Sigmoid colon (tissue), 7 donors: Measurements from ENCODE around the gene HSD17B11. TPM values are rescaled to one million over a fixed set of nuclear protein-coding genes. Genes with fewer than 3 reads are reported as not detected.

Experiments
- DNase-seq: peaks from one replicate; pipeline ENCODE4 v3.0.0-alpha.2; 2019
- H3K27ac ChIP-seq, 4 donors: fragments of 200-600 bp; sonication (generic); one replicate each; pipeline ENCODE4 v1.5.1; 2016 to 2019; ENCODE audit warnings: mild to moderate bottlenecking in 1 of 4
- H3K27me3 ChIP-seq, 3 donors: fragments of 200-600 bp; sonication (generic); one replicate each; pipeline ENCODE4 v1.5.1; 2019; ENCODE audit warnings: mild to moderate bottlenecking in 1 of 3
- H3K36me3 ChIP-seq, 4 donors: fragments of 200-600 bp; sonication (generic); one replicate each; pipeline ENCODE4 v1.5.1; 2016 to 2019
- H3K4me1 ChIP-seq, 4 donors: fragments of 200-600 bp; sonication (generic); one replicate each; pipeline ENCODE4 v1.5.1; 2017 to 2019
- H3K4me3 ChIP-seq, 4 donors: fragments of 200-600 bp; sonication (generic); one replicate each; pipeline ENCODE4 v1.5.1; 2017 to 2019; ENCODE audit warnings: mild to moderate bottlenecking in 2 of 4, moderate library complexity in 1 of 4
- H3K9me3 ChIP-seq, 4 donors: fragments of 200-600 bp in 3 of 4; sonication (generic) in 3 of 4; one replicate each; pipeline versions ENCODE4 v1.5.1 to v1.6.1; 2013 to 2019
- EP300 ChIP-seq, 4 donors: sonication (generic); formaldehyde crosslinking; IDR thresholded peaks; one replicate each; pipeline ENCODE4 v1.6.1; 2017; ENCODE audit warnings: antibody characterized with exemption in 4 of 4
- POLR2A ChIP-seq, 2 donors: fragments of 450-650 bp; IDR thresholded peaks; one replicate each; pipeline ENCODE4 v1.6.1; 2016; ENCODE audit warnings: antibody characterized with exemption in 2 of 2, mild to moderate bottlenecking in 2 of 2, moderate library complexity in 2 of 2
- POLR2AphosphoS5 ChIP-seq, 4 donors: sonication (generic); formaldehyde crosslinking; IDR thresholded peaks; one replicate each; pipeline ENCODE4 v1.6.1; 2017; ENCODE audit warnings: antibody characterized with exemption in 4 of 4
- WGBS, 2 donors: extraction: QIAGEN DNeasy Blood & Tissue Kit; methylation state at CpG; one replicate each; pipeline ENCODE4 v1.1.7; 2013; 5-methylcytosine and 5-hydroxymethylcytosine counted together
- intact Hi-C: fragments of 100-400 bp; cut with DNase I; formaldehyde crosslinking; loops from one replicate; pipeline ENCODE4 v1.15.1; 2023
- polyA plus RNA-seq, 3 donors: library from polyadenylated mRNA; stranded (reverse); fragments of 200-250 nt; gene quantifications; one replicate each; pipeline ENCODE4 v1.2.3, GENCODE V29; 2013
- total RNA-seq, 4 donors: library from RNA; depleted of rRNA; stranded (reverse); fragments of >200 nt; gene quantifications; one replicate each; pipeline ENCODE4 v1.1.0, GENCODE V29; 2016
- TF ChIP-seq, protein P1 (sequence below), 4 experiments: fragments of 450-650 bp in 3 of 4; fragments of 200-600 bp in 1 of 4; IDR thresholded peaks; one replicate each; pipeline ENCODE4 v1.5.1; 2016 to 2019; ENCODE audit warnings: antibody characterized with exemption in 4 of 4, mild to moderate bottlenecking in 3 of 4, moderate library complexity in 2 of 4
- donor health status: healthy with polysubstance abuse.
- donor health status: Bipolar disorder and iron deficiency.
- donor health status: healthy.

Gene HSD17B11
- total and polyA plus RNA-seq, 7 donors, result 57.3 to 145 (median 97.6) TPM

DNA sequence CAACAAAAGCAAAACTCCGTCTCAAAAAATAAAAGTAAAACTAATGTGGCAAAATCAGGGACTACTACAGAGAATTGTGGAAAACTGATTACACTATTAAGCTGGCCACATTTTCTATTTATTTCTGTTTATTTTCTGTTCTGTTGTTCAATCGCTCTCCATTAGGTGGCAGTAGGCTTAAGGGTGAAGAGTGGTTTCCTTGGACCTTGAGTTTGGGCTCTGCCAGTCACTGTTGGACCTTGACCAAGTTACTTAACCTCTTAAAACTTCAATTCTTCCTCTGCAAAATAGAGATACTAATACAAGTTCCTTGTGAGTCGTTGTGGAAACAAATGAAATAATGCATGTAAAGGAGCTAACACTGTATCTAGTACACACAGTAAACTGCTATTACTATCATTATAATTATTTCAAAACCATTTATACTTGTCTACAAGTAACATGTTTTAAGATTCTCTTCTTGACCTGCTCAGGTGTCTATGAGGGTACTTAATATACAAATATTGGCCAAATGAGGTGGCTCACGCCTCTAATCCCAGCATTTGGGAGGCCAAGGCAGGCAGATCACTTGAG, 15.2 kb downstream of the HSD17B11 start:
- Histone ChIP-seq H3K4me3 (no peak overlapping the region), H3K27me3 (no peaks in the 10 kb centered on the region), H3K9me3 (no peaks in the 10 kb centered on the region), H3K36me3 (peaks cover 5 to 53% (median 24%) of the 10 kb centered on the region in 4 donors), H3K27ac (peak overlapping the region in 2 of 4 donors; percentile 8 to 58), H3K4me1 (peaks cover 0 to 8% (median 5%) of the 10 kb centered on the region in 4 donors)
- DNase-seq, result peak; percentile 76
- intact Hi-C loops, result loop anchor here (1.0 to 10.0 kb wide), 3 partner anchors 49 to 471 kb away; partner anchors contain the start of gene NUDT9
- TF ChIP-seq POLR2A (IDR thresholded peaks at IDR 0.05) (no peak), EP300 (IDR thresholded peaks at IDR 0.05) (no peak), POLR2AphosphoS5 (IDR thresholded peaks at IDR 0.05) (peak; percentile 18 to 48 (median 29))
- TF ChIP-seq, protein P1, sequence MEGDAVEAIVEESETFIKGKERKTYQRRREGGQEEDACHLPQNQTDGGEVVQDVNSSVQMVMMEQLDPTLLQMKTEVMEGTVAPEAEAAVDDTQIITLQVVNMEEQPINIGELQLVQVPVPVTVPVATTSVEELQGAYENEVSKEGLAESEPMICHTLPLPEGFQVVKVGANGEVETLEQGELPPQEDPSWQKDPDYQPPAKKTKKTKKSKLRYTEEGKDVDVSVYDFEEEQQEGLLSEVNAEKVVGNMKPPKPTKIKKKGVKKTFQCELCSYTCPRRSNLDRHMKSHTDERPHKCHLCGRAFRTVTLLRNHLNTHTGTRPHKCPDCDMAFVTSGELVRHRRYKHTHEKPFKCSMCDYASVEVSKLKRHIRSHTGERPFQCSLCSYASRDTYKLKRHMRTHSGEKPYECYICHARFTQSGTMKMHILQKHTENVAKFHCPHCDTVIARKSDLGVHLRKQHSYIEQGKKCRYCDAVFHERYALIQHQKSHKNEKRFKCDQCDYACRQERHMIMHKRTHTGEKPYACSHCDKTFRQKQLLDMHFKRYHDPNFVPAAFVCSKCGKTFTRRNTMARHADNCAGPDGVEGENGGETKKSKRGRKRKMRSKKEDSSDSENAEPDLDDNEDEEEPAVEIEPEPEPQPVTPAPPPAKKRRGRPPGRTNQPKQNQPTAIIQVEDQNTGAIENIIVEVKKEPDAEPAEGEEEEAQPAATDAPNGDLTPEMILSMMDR (IDR thresholded peaks at IDR 0.05), result peak; percentile 67 to 79 (median 75)
- WGBS, 2 donors, result 40 to 53% methylated on average over 4 of the region's 4 CpGs

DNA sequence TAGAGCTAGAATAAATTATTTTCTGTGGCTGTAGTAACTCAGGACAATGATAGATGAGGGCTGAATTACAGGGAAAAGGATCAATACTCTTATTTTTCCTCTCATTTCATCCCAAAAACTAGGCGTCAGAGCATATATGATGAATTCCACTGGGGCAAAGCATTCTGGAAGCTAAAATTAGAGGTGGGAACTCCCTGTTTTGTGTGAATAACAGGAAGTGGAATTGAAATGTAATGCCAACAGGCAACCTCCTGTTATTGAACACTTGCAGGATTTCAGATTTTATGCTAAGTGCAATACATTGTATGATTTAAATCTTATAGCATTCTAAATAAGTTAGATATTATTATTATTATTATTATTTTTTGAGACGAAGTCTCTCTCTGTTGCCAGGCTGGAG, 20.9 kb downstream of the HSD17B11 start:
- no peaks in the 10 kb centered on the region for H3K27me3 ChIP-seq
- H3K36me3 ChIP-seq, result peaks cover 10 to 90% (median 33%) of the 10 kb centered on the region in 4 donors
- DNase-seq, result no peak
- H3K27ac ChIP-seq, result no peak overlapping the region
- WGBS, 2 donors, result 81 to 86% methylated on average over 2 of the region's 2 CpGs
- no peak overlapping the region for H3K4me3 ChIP-seq
- TF ChIP-seq, protein P1 (IDR thresholded peaks at IDR 0.05), result no peak
- no peak for TF ChIP-seq EP300 (IDR thresholded peaks at IDR 0.05)
- no peaks in the 10 kb centered on the region for H3K4me1 ChIP-seq
- intact Hi-C loops, result loop anchor here (10.0 kb wide), 1 partner anchor 55 kb away; the partner anchor contains the start of gene NUDT9
- H3K9me3 ChIP-seq, result no peaks in the 10 kb centered on the region

- intact Hi-C loops, result no loop called here
- no peak for DNase-seq
- TF ChIP-seq EP300 (IDR thresholded peaks at IDR 0.05) (no peak), POLR2AphosphoS5 (IDR thresholded peaks at IDR 0.05) (no peak), POLR2A (IDR thresholded peaks at IDR 0.05) (no peak)
- TF ChIP-seq, protein P1 (IDR thresholded peaks at IDR 0.05), result no peak
- WGBS, 2 donors, result 50 to 69% methylated on average over 2 of the region's 2 CpGs
- H3K27ac ChIP-seq, result no peak overlapping the region
- peaks cover 10 to 88% (median 28%) of the 10 kb centered on the region in 4 donors for H3K36me3 ChIP-seq
- no peaks in the 10 kb centered on the region for H3K27me3 ChIP-seq
- no peaks in the 10 kb centered on the region for H3K9me3 ChIP-seq
- no peak overlapping the region for H3K4me3 ChIP-seq
- H3K4me1 ChIP-seq, result no peaks in the 10 kb centered on the region
Observed at GRCh38 chr4:87366521-87367162, 24.3 kb downstream of the HSD17B11 start.

DNA sequence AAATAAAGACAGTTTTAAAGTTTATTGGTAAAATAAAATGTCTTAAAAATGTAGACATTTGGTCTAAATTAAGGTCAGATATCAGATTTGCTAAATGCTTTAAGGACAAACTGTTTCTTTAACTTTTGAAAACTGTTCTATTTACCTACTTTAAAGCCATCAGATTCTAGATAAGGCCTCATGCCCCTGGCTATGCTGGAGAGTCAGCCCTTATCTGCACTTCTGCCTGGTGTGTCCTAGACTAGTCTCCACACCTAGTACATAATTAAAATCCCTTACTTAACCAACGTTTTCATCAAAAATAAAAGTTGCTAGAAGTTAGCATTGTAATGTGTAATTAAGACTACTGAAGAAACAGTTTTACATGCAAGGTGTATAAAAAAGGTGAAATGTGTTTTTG, 25.6 kb downstream of the HSD17B11 start:
- Histone ChIP-seq H3K27ac (no peak overlapping the region), H3K4me1 (no peaks in the 10 kb centered on the region), H3K36me3 (peaks cover 5 to 83% (median 22%) of the 10 kb centered on the region in 4 donors), H3K4me3 (no peak overlapping the region), H3K9me3 (no peaks in the 10 kb centered on the region), H3K27me3 (no peaks in the 10 kb centered on the region)
- WGBS, 2 donors, result 37 to 61% methylated on average over 1 of the region's 1 CpG
- intact Hi-C loops, result no loop called here
- TF ChIP-seq POLR2A (IDR thresholded peaks at IDR 0.05) (no peak), EP300 (IDR thresholded peaks at IDR 0.05) (no peak), POLR2AphosphoS5 (IDR thresholded peaks at IDR 0.05) (no peak)
- TF ChIP-seq, protein P1 (IDR thresholded peaks at IDR 0.05), result no peak
- no peak for DNase-seq
